IMR-90 (cell line): ENCODE data around the gene NFKBIA.

Experiments used
- POLR2A ChIP-seq: IDR thresholded peaks from 2 replicates; pipeline ENCODE4 v1.6.1; 2012; ENCODE audit warnings: mild to moderate bottlenecking, low read depth, low read length
- TF ChIP-seq, protein P1 (sequence below): conservative IDR thresholded peaks from 2 replicates; pipeline ENCODE4 v1.5.1; 2012; ENCODE audit warnings: mild to moderate bottlenecking, low read depth, low read length, improper control_type of control experiment

DNA sequence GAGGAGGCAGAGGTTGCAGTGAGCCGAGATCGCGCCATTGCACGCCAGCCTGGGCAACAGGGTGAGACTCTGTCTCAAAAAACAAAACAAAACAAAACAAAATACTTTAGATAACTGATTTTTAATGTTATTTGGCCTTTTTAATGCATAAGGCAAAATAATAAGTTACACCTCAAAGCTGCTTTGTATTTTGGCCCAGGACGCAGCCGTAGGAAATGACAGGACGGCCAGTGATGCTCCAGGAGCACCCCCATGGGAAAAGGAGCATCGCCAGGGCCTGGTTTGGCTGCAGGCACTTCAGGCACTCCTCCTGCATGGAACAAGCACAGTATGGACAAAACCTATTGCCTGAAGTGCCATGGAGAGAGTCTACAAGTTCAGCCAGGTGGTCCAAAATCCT is 3.5 kb upstream of the NFKBIA start:
- TF ChIP-seq, protein P1, sequence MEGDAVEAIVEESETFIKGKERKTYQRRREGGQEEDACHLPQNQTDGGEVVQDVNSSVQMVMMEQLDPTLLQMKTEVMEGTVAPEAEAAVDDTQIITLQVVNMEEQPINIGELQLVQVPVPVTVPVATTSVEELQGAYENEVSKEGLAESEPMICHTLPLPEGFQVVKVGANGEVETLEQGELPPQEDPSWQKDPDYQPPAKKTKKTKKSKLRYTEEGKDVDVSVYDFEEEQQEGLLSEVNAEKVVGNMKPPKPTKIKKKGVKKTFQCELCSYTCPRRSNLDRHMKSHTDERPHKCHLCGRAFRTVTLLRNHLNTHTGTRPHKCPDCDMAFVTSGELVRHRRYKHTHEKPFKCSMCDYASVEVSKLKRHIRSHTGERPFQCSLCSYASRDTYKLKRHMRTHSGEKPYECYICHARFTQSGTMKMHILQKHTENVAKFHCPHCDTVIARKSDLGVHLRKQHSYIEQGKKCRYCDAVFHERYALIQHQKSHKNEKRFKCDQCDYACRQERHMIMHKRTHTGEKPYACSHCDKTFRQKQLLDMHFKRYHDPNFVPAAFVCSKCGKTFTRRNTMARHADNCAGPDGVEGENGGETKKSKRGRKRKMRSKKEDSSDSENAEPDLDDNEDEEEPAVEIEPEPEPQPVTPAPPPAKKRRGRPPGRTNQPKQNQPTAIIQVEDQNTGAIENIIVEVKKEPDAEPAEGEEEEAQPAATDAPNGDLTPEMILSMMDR, result no peak
- no peak for TF ChIP-seq POLR2A
